GM06990 (cell line): ENCODE measurements around the gene MCM8.

Experiments used
- DNase-seq: peaks from one replicate; pipeline ENCODE4 v3.0.0-alpha.2; 2011; ENCODE audit not compliant: insufficient read length; ENCODE audit errors: extremely low read depth
- H3K27me3 ChIP-seq: replicated peaks from 2 replicates; pipeline ENCODE4 v1.6.0; 2011; ENCODE audit warnings: low read length; ENCODE audit not compliant: control insufficient read depth, insufficient read depth
- H3K36me3 ChIP-seq: 2 replicates; pipeline ENCODE4 v1.5.1; 2011; ENCODE audit warnings: low read length; ENCODE audit not compliant: control insufficient read depth, insufficient read depth
- H3K4me3 ChIP-seq: replicated peaks from 2 replicates; pipeline ENCODE4 v1.5.1; 2011; ENCODE audit warnings: low read depth, mild to moderate bottlenecking, control low read depth, low read length
- TF ChIP-seq, protein P1 (sequence below): IDR thresholded peaks from 2 replicates; pipeline ENCODE4 v1.5.1; 2011; ENCODE audit warnings: low read length, control low read depth, mild to moderate bottlenecking, inconsistent platforms; ENCODE audit not compliant: insufficient read depth, poor library complexity, severe bottlenecking

MCM8 gene

DNA sequence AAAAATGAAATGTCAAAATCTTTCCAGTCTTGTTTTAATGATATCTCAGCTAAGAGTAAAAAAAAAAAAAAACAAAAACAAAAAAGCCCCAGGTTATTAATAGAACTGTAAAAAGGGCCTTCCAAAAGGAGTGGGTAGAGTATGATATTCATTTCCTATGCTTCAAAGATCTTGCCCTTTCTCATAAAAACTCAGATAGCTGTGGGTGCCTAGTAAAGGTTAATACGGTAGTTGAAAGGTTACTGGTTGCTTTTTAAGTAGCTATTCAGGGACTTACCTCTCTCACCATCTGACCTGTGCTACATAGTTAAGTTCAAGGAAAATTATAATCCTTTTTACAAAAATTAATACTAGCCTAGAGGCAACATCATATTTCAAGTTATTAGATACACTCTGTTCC is 15.1 kb upstream of the MCM8 start:
- peaks cover 9% of the 10 kb centered on the region for H3K36me3 ChIP-seq
- TF ChIP-seq, protein P1, sequence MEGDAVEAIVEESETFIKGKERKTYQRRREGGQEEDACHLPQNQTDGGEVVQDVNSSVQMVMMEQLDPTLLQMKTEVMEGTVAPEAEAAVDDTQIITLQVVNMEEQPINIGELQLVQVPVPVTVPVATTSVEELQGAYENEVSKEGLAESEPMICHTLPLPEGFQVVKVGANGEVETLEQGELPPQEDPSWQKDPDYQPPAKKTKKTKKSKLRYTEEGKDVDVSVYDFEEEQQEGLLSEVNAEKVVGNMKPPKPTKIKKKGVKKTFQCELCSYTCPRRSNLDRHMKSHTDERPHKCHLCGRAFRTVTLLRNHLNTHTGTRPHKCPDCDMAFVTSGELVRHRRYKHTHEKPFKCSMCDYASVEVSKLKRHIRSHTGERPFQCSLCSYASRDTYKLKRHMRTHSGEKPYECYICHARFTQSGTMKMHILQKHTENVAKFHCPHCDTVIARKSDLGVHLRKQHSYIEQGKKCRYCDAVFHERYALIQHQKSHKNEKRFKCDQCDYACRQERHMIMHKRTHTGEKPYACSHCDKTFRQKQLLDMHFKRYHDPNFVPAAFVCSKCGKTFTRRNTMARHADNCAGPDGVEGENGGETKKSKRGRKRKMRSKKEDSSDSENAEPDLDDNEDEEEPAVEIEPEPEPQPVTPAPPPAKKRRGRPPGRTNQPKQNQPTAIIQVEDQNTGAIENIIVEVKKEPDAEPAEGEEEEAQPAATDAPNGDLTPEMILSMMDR: no peak
- H3K27me3 ChIP-seq: no peaks in the 10 kb centered on the region
- DNase-seq: no peak
- H3K4me3 ChIP-seq: no peak overlapping the region

DNA sequence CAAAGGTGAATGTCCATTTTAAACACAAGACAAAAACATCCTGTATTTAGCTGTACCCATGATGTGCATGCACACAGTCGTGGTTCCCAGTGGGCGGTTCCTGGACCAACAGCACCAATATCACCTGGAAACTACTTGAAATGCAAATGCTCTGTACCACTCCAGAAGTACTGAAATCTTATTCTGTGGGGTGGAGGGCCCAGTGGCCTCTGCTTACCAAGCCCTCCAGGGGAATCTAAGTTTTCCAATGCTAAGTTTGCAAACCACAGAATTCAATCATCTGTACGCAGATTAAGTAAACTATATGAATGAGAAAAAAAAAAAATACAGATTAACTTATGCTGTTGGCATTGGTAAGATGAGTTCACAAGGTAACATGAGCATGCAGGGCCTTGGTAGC is 14.2 kb upstream of the MCM8 start:
- Histone ChIP-seq H3K4me3 (no peak overlapping the region), H3K27me3 (no peaks in the 10 kb centered on the region), H3K36me3 (peaks cover 11% of the 10 kb centered on the region)
- DNase-seq: no peak
- TF ChIP-seq, protein P1: no peak

DNA sequence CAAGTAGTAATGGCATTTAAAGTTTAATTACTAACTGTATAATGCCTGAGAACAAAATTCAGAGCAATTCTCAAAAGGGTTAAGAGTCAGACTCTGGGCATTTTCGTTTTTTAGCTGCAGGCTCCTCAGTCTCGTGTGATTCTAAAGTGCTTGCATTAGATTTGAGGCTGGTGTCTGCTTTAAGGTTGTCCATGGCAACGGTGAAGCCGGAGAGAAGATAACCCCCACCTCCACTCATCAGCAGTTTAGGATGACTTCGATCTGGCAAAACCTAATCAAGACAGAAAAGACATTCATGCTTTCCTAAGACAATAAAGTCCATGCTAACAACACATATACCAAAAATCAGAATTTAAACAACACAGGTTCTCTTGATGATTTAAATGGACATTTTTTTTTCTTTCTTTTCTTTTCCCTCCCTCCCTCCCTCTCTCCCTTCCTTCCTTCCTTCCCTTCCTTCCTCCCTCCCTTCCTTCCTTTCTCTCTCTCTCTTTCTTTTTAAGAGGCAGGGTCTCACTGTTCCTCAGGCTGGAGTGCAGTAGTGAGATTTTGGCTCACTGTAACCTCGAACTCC is 11.9 kb upstream of the MCM8 start:
- H3K36me3 ChIP-seq: peaks cover 16% of the 10 kb centered on the region
- H3K27me3 ChIP-seq: no peaks in the 10 kb centered on the region
- TF ChIP-seq, protein P1: no peak
- DNase-seq: no peak
- H3K4me3 ChIP-seq: no peak overlapping the region

DNA sequence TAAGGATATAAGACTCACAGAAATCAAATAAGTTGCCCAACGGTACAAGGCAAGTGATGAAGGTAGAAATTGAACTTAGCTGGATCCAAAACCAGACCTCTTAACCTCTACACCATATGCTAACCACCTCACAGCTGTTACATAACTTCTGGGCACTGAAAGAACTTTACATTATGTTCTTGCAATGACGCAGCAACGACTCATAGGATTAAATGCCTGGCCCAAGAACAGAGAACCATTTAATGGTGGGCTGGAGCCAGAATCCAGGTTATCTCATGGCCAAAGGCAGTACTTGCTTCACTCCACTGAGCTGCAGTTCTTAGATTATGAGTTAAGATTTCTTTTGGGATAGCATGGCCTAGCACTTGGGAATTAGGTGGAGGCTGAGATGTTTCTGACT is 4.5 kb upstream of the MCM8 start:
- Histone ChIP-seq H3K4me3 (no peak overlapping the region), H3K36me3 (peaks cover 14% of the 10 kb centered on the region), H3K27me3 (no peaks in the 10 kb centered on the region)
- TF ChIP-seq, protein P1: no peak
- DNase-seq: no peak

DNA sequence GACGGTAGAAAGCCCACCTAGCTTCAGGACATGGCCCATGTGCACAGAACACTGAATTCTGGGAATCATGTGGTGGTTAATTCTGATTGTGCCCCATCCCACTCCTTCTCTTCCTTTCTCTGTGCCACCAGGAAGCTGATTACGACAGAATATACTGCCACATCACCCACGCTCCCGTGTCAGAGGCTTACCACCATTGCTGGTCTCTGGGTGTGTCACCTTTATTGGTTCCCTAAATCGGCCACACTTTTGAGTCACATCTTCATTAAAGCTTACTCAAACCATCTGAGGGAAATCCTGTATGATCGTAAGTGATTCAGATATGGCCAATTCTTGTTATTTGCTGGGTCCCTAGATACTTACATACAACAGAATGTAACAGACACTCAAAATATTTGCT is 3.2 kb upstream of the MCM8 start:
- TF ChIP-seq, protein P1: no peak
- Histone ChIP-seq H3K36me3 (peaks cover 12% of the 10 kb centered on the region), H3K27me3 (no peaks in the 10 kb centered on the region), H3K4me3 (no peak overlapping the region)
- no peak for DNase-seq

DNA sequence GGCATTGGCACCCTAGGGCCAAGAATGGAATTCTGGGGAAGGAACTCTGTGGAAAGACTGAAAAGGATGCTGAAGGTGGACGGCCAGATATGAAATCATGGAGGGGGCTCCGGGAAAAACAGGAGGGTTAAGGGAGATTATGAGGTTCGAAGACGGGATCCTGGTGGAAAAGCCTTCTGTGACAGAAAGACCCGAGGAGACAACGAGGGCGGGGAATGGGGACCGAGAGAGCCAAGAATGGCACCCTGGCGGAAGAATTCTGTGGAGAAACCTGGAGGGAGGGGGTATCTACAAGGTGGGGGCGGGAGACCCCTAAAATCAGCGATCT is 545 bp upstream of the MCM8 start:
- TF ChIP-seq, protein P1: no peak
- Histone ChIP-seq H3K4me3 (peak overlapping the region; percentile 99), H3K36me3 (peaks cover 11% of the 10 kb centered on the region), H3K27me3 (no peaks in the 10 kb centered on the region)
- no peak for DNase-seq
